Gastroesophageal sphincter (tissue), 4 donors: ENCODE measurements around the gene CAPN5. TPM values are rescaled to one million over a fixed set of nuclear protein-coding genes. Genes with fewer than 3 reads are reported as not detected.

Source experiments
- ATAC-seq: fragments of 150-250 bp; one replicate; pipeline ENCODE4 v1.9.1; 2016; ENCODE audit warnings: mild to moderate bottlenecking, moderate library complexity
- H3K27ac ChIP-seq, 4 donors: fragments of 200-600 bp; sonication (generic) in 3 of 4; 1 replicate in 3 of 4; 2 replicates in 1 of 4; pipeline ENCODE4 v1.5.1; 2016 to 2019
- H3K27me3 ChIP-seq: fragments of 200-600 bp; sonication (generic); one replicate; pipeline ENCODE4 v1.5.1; 2019
- H3K36me3 ChIP-seq, 2 donors: fragments of 200-600 bp; sonication (generic); one replicate each; pipeline ENCODE4 v1.5.1; 2019; ENCODE audit warnings: control low read depth in 1 of 2
- H3K4me1 ChIP-seq, 3 donors: fragments of 200-600 bp; sonication (generic); 1 replicate in 2 of 3; 2 replicates in 1 of 3; pipeline ENCODE4 v1.5.1; 2016 to 2019; ENCODE audit warnings: control low read depth in 2 of 3
- H3K4me3 ChIP-seq, 2 donors: fragments of 200-600 bp; sonication (generic); one replicate each; pipeline ENCODE4 v1.5.1; 2019; ENCODE audit warnings: mild to moderate bottlenecking in 1 of 2, moderate library complexity in 1 of 2
- H3K9me3 ChIP-seq, 3 donors: fragments of 200-600 bp; sonication (generic); one replicate each; pipeline ENCODE4 v1.5.1; 2017 to 2019; ENCODE audit warnings: control low read depth in 2 of 3
- EP300 ChIP-seq: sonication (generic); formaldehyde crosslinking; IDR thresholded peaks from one replicate; pipeline ENCODE4 v1.6.1; 2017; ENCODE audit warnings: antibody characterized with exemption, mild to moderate bottlenecking
- POLR2A ChIP-seq, 2 donors: fragments of 450-650 bp; IDR thresholded peaks; one replicate each; pipeline ENCODE4 v1.6.1; 2017; ENCODE audit warnings: antibody characterized with exemption in 2 of 2, mild to moderate bottlenecking in 2 of 2, moderate library complexity in 1 of 2
- POLR2AphosphoS5 ChIP-seq: sonication (generic); formaldehyde crosslinking; IDR thresholded peaks from one replicate; pipeline ENCODE4 v1.6.1; 2017; ENCODE audit warnings: antibody characterized with exemption
- WGBS, 2 donors: methylation state at CpG; one replicate each; pipeline ENCODE4 v1.1.5; 2018; ENCODE audit warnings: low coverage in 1 of 2; 5-methylcytosine and 5-hydroxymethylcytosine counted together
- total RNA-seq, 4 donors: library from RNA; depleted of rRNA; stranded (reverse); fragments of >200 nt; gene quantifications; one replicate each; pipeline ENCODE4 v1.1.0, GENCODE V29; 2016
- TF ChIP-seq, protein P1 (sequence below), 4 experiments: fragments of 200-600 bp in 2 of 4; fragments of 450-650 bp in 2 of 4; sonication (generic) in 1 of 4; IDR thresholded peaks; one replicate each; pipeline ENCODE4 v1.5.1; 2017 to 2019; ENCODE audit warnings: antibody characterized with exemption in 4 of 4, mild to moderate bottlenecking in 2 of 4, moderate library complexity in 2 of 4

CAPN5 gene
- total RNA-seq, 4 donors from 2014 or later, result 4.1 to 9.4 (median 7.7) TPM

DNA sequence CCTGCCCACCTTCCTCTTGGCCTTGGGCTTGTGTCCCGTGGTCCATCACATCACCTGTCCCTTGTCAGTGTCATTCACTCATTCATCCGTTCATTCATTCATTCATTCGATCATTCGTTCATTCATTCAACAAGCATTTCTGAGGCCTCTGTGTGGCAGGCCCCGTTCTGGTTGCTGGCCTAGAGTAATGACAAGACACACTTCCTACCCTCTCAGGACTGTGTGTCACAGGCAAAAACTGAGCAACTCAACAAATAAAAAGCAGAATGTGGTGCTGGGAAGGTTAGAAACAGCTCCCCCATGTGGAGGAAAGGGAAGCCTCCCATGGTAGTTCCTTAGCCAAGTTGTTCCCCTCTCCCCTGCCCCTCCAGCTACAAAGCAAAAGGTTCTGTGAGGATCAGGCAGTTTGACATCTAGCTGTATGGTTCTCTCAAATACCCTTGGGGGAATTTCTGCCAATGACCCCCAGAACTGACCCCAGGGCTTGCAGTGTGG, 34.3 kb downstream of the CAPN5 start:
- H3K27me3 ChIP-seq, result no peaks in the 10 kb centered on the region
- no peaks in the 10 kb centered on the region for H3K9me3 ChIP-seq
- no peak overlapping the region for H3K27ac ChIP-seq
- no peak for ATAC-seq
- TF ChIP-seq POLR2AphosphoS5 (no peak), EP300 (no peak), POLR2A (IDR thresholded peaks at IDR 0.05) (no peak)
- TF ChIP-seq, protein P1, sequence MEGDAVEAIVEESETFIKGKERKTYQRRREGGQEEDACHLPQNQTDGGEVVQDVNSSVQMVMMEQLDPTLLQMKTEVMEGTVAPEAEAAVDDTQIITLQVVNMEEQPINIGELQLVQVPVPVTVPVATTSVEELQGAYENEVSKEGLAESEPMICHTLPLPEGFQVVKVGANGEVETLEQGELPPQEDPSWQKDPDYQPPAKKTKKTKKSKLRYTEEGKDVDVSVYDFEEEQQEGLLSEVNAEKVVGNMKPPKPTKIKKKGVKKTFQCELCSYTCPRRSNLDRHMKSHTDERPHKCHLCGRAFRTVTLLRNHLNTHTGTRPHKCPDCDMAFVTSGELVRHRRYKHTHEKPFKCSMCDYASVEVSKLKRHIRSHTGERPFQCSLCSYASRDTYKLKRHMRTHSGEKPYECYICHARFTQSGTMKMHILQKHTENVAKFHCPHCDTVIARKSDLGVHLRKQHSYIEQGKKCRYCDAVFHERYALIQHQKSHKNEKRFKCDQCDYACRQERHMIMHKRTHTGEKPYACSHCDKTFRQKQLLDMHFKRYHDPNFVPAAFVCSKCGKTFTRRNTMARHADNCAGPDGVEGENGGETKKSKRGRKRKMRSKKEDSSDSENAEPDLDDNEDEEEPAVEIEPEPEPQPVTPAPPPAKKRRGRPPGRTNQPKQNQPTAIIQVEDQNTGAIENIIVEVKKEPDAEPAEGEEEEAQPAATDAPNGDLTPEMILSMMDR (IDR thresholded peaks at IDR 0.05), result no peak
- WGBS, 2 donors, result 92% methylated on average over 5 of the region's 5 CpGs
- peaks cover 0 to 14% of the 10 kb centered on the region in 2 donors for H3K36me3 ChIP-seq
- no peak overlapping the region for H3K4me3 ChIP-seq
- H3K4me1 ChIP-seq, result no peaks in the 10 kb centered on the region

DNA sequence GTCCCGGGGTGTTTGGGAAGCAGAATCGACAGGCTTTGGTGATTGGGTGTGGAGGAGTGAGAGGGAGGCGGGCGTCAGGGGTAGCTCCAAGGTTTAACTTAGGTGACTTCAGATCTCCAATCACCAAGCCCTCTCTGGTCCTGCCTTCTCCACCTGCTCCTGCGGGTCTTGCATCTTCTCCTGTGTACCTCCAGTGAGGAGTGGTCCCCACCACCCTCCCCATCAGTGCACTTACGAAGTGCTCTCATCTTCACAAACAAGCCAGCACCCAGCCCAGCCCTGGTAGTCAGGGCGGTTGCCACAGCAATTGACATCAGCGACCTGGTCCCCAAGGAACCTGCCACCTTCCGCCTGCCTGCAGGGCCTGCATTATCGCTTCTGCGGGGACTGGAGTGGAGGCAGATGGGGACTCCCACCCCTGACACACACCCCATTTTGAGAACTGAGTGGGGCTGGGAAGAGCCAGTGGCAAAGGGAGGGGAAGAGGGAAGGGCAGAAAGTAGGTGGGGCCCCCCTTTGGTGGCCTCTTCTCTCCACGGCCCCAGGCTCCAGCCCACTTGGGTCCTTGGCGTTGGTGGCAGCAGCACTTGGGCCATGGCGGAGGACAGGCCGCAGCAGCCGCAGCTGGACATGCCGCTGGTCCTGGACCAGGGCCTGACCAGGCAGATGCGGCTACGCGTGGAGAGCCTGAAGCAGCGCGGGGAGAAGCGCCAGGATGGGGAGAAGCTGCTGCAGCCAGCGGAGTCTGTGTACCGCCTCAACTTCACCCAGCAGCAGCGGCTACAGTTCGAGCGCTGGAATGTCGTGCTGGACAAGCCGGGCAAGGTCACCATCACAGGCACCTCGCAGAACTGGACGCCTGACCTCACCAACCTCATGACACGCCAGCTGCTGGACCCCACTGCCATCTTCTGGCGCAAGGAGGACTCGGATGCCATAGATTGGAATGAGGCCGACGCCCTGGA, 35.8 kb downstream of the CAPN5 start, which contains the start of gene OMP:
TSS of gene OMP (plus strand) at position 595 of the 965 bp plus-strand sequence. CDS start at position 595, 0 bp downstream.
- ATAC-seq, result no peak
- WGBS, 2 donors, result 92 to 100% methylated on average over 1 to 13 of the region's 37 CpGs
- no peak for TF ChIP-seq POLR2AphosphoS5
- TF ChIP-seq POLR2A (IDR thresholded peaks at IDR 0.05), result no peak
- TF ChIP-seq EP300, result no peak
- TF ChIP-seq, protein P1 (IDR thresholded peaks at IDR 0.05), result no peak

DNA sequence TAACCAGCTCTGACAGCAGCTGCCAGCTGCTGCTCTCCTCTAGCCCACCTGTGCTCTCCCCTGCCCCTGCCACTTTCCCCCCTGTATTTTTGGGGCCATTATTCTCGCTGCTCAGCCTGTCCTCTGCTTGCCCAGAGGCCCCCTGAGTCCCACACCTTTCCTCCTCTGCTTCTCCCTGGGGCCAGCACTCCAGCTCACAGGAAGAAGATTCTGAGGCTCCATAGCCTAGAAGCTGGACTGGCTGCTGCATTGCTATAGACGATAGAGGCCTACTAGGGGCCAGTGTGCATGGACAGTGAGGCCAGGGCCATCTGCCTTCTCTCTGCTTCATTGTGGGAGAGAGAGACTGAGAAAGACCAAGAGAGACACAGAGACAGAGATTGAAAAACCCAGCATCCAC, 36.5 kb downstream of the CAPN5 start:
- H3K4me3 ChIP-seq, result no peak overlapping the region
- TF ChIP-seq POLR2AphosphoS5, result no peak
- no peak for TF ChIP-seq EP300
- TF ChIP-seq, protein P1 (IDR thresholded peaks at IDR 0.05), result no peak
- no peak for TF ChIP-seq POLR2A (IDR thresholded peaks at IDR 0.05)
- no peak overlapping the region for H3K27ac ChIP-seq
- no CpG with 5 or more reads among the region's 2 CpGs for WGBS, 2 donors
- no peaks in the 10 kb centered on the region for H3K9me3 ChIP-seq
- H3K36me3 ChIP-seq, result peaks cover 0 to 14% of the 10 kb centered on the region in 2 donors
- peaks cover 0 to 22% (median 7%) of the 10 kb centered on the region in 3 donors for H3K4me1 ChIP-seq
- no peaks in the 10 kb centered on the region for H3K27me3 ChIP-seq
- ATAC-seq, result no peak

More for the DNA sequence above, 35.8 kb downstream of the CAPN5 start, which contains the start of gene OMP:
- H3K4me1 ChIP-seq, result peaks cover 0 to 14% (median 3%) of the 10 kb centered on the region in 3 donors
- H3K27ac ChIP-seq, result no peak within 1 kb of the TSS
- H3K4me3 ChIP-seq, result no peak within 1 kb of the TSS
- H3K9me3 ChIP-seq, result no peaks in the 10 kb centered on the region
- peaks cover 0 to 14% of the 10 kb centered on the region in 2 donors for H3K36me3 ChIP-seq
- no peaks in the 10 kb centered on the region for H3K27me3 ChIP-seq

DNA sequence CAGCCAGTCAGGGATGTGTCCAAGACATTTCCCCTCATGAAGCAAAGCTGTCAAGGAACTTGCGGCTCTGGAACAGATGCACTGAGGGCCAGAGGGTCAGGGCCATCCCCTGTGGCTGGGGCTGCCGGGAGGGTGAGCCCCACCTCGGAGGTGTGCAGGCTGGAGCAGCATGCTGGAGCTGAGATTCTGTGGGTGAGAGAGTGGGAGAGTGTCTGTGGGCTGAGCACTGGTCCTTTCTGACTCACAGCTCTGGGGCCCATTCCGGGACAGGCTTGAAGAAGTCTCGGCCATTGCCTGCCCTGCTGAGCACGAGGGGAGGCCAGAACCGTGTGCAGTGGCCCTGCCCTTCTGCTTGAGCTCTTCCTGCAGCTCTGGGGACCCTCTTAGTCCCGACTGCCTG, 38.0 kb downstream of the CAPN5 start:
- Histone ChIP-seq H3K36me3 (peaks cover 0 to 14% of the 10 kb centered on the region in 2 donors), H3K9me3 (no peaks in the 10 kb centered on the region), H3K27me3 (no peaks in the 10 kb centered on the region), H3K4me3 (no peak overlapping the region), H3K4me1 (peaks cover 0 to 32% (median 7%) of the 10 kb centered on the region in 3 donors), H3K27ac (no peak overlapping the region)
- WGBS, 2 donors, result no CpG with 5 or more reads among the region's 8 CpGs
- TF ChIP-seq, protein P1 (IDR thresholded peaks at IDR 0.05), result no peak
- no peak for ATAC-seq
